ENCODE measurements around the gene EXOC2. TPM values are rescaled to one million over a fixed set of nuclear protein-coding genes. Genes with fewer than 3 reads are reported as not detected.

The EXOC2 gene
- total and polyA plus RNA-seq, 9 donors, result 19.5 to 25.1 (median 21.8) TPM

GRCh38 chr6:506920-507622 lies 185.9 kb downstream of the EXOC2 start:
- Histone ChIP-seq H3K9me3 (replicated peaks; ENCODE audit: control insufficient read depth, low read depth, low read length) (no peaks in the 10 kb centered on the region), H3K4me3 (ENCODE audit: low read length) (no peak overlapping the region), H3K4me1 (ENCODE audit: control insufficient read depth, insufficient read depth, low read length) (no peaks in the 10 kb centered on the region), H3K27me3 (ENCODE audit: control insufficient read depth, insufficient read depth, low read length) (no peaks in the 10 kb centered on the region), H3K27ac (ENCODE audit: low read length) (no peak overlapping the region), H3K36me3 (ENCODE audit: control insufficient read depth, insufficient read depth, low read length) (peaks cover 10% of the 10 kb centered on the region)
- no CpG with 5 or more reads among the region's 1 CpG for WGBS (ENCODE audit: insufficient coverage)
- DNase-seq, result no peak

GRCh38 chr6:506508-506907 lies 186.4 kb downstream of the EXOC2 start:
- no peak overlapping the region for H3K27ac ChIP-seq (ENCODE audit: low read length)
- no peak for DNase-seq
- H3K9me3 ChIP-seq (replicated peaks; ENCODE audit: control insufficient read depth, low read depth, low read length), result no peaks in the 10 kb centered on the region
- no peaks in the 10 kb centered on the region for H3K4me1 ChIP-seq (ENCODE audit: control insufficient read depth, insufficient read depth, low read length)
- WGBS (ENCODE audit: insufficient coverage), result 20% methylated on average over 1 of the region's 4 CpGs
- H3K36me3 ChIP-seq (ENCODE audit: control insufficient read depth, insufficient read depth, low read length), result peaks cover 4% of the 10 kb centered on the region
- no peaks in the 10 kb centered on the region for H3K27me3 ChIP-seq (ENCODE audit: control insufficient read depth, insufficient read depth, low read length)
- no peak overlapping the region for H3K4me3 ChIP-seq (ENCODE audit: low read length)

DNA sequence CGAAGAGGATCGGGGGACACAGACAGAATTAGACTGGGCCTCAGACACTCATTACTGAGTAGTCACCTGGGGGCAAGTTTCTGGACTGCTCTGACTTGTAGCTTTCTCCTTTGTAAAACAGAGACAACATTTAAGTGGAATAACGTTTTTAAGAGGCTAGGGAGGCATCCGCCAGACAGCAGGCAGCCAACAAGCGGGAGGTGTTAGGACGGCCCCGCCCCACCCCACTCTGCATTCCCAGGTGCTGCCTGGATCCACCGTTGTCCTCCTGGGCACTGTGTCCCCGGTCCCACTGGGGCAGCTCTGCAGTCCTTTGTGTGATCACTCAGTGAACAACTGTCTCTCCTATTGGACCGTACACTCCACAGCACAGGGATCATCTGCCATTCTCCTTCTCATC lies 187.6 kb downstream of the EXOC2 start:
- Histone ChIP-seq H3K36me3 (ENCODE audit: control insufficient read depth, insufficient read depth, low read length) (peaks cover 3% of the 10 kb centered on the region), H3K4me1 (ENCODE audit: control insufficient read depth, insufficient read depth, low read length) (no peaks in the 10 kb centered on the region), H3K27ac (ENCODE audit: low read length) (no peak overlapping the region), H3K4me3 (ENCODE audit: low read length) (no peak overlapping the region), H3K27me3 (ENCODE audit: control insufficient read depth, insufficient read depth, low read length) (no peaks in the 10 kb centered on the region), H3K9me3 (replicated peaks; ENCODE audit: control insufficient read depth, low read depth, low read length) (no peaks in the 10 kb centered on the region)
- WGBS (ENCODE audit: insufficient coverage), result 86% methylated on average over 6 of the region's 10 CpGs
- DNase-seq, result no peak

DNA sequence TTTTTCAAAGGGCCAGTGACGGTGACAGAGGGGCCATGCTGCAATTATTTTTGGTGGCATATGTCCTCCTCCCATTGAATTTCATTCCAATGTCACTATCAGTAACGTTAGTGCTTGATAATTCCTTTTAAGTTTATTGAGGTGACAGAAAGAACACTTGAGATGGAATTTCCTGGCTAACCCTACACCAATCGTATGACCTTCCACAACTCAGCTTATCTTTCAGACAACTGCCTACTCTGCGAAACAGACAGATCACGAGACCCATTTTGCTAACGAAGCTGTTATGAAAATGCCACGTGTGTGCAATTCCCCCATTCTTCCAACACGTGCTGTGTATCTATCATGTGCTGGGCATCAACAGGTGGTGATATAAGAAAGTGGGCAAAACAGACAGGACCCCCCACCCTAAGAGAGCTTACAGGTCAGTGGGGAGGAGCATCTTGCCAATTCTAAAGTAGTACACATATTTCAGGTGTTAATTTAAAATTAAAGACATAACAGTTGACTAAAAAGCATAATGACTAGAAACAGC lies 188.4 kb downstream of the EXOC2 start:
- Histone ChIP-seq H3K36me3 (ENCODE audit: control insufficient read depth, insufficient read depth, low read length) (peaks cover 3% of the 10 kb centered on the region), H3K27me3 (ENCODE audit: control insufficient read depth, insufficient read depth, low read length) (no peaks in the 10 kb centered on the region), H3K4me1 (ENCODE audit: control insufficient read depth, insufficient read depth, low read length) (no peaks in the 10 kb centered on the region), H3K4me3 (ENCODE audit: low read length) (no peak overlapping the region), H3K9me3 (replicated peaks; ENCODE audit: control insufficient read depth, low read depth, low read length) (no peaks in the 10 kb centered on the region), H3K27ac (ENCODE audit: low read length) (no peak overlapping the region)
- 93% methylated on average over 3 of the region's 8 CpGs for WGBS (ENCODE audit: insufficient coverage)
- no peak for DNase-seq

- Histone ChIP-seq H3K9me3 (replicated peaks; ENCODE audit: control insufficient read depth, low read depth, low read length) (no peaks in the 10 kb centered on the region), H3K27ac (ENCODE audit: low read length) (no peak overlapping the region), H3K36me3 (ENCODE audit: control insufficient read depth, insufficient read depth, low read length) (peaks cover 3% of the 10 kb centered on the region), H3K4me1 (ENCODE audit: control insufficient read depth, insufficient read depth, low read length) (no peaks in the 10 kb centered on the region), H3K27me3 (ENCODE audit: control insufficient read depth, insufficient read depth, low read length) (no peaks in the 10 kb centered on the region), H3K4me3 (ENCODE audit: low read length) (no peak overlapping the region)
- WGBS (ENCODE audit: insufficient coverage), result 84% methylated on average over 26 of the region's 32 CpGs
- no peak for DNase-seq
Observed at GRCh38 chr6:503610-504362, 189.2 kb downstream of the EXOC2 start.

GRCh38 chr6:502761-503160 lies 190.2 kb downstream of the EXOC2 start:
- Histone ChIP-seq H3K4me1 (ENCODE audit: control insufficient read depth, insufficient read depth, low read length) (no peaks in the 10 kb centered on the region), H3K27me3 (ENCODE audit: control insufficient read depth, insufficient read depth, low read length) (no peaks in the 10 kb centered on the region), H3K9me3 (replicated peaks; ENCODE audit: control insufficient read depth, low read depth, low read length) (no peaks in the 10 kb centered on the region), H3K4me3 (ENCODE audit: low read length) (no peak overlapping the region), H3K36me3 (ENCODE audit: control insufficient read depth, insufficient read depth, low read length) (peaks cover 3% of the 10 kb centered on the region), H3K27ac (ENCODE audit: low read length) (no peak overlapping the region)
- no peak for DNase-seq
- WGBS (ENCODE audit: insufficient coverage), result no CpG with 5 or more reads among the region's 7 CpGs

GRCh38 chr6:501891-502601 lies 190.9 kb downstream of the EXOC2 start:
- Histone ChIP-seq H3K9me3 (replicated peaks; ENCODE audit: control insufficient read depth, low read depth, low read length) (no peaks in the 10 kb centered on the region), H3K27ac (ENCODE audit: low read length) (no peak overlapping the region), H3K27me3 (ENCODE audit: control insufficient read depth, insufficient read depth, low read length) (no peaks in the 10 kb centered on the region), H3K4me1 (ENCODE audit: control insufficient read depth, insufficient read depth, low read length) (no peaks in the 10 kb centered on the region), H3K36me3 (ENCODE audit: control insufficient read depth, insufficient read depth, low read length) (peaks cover 3% of the 10 kb centered on the region), H3K4me3 (ENCODE audit: low read length) (no peak overlapping the region)
- DNase-seq, result no peak
- 62% methylated on average over 11 of the region's 22 CpGs for WGBS (ENCODE audit: insufficient coverage)

GRCh38 chr6:499617-500016 lies 193.3 kb downstream of the EXOC2 start:
- no peaks in the 10 kb centered on the region for H3K4me1 ChIP-seq (ENCODE audit: control insufficient read depth, insufficient read depth, low read length)
- no peak for DNase-seq
- no peaks in the 10 kb centered on the region for H3K27me3 ChIP-seq (ENCODE audit: control insufficient read depth, insufficient read depth, low read length)
- no peak overlapping the region for H3K27ac ChIP-seq (ENCODE audit: low read length)
- H3K9me3 ChIP-seq (replicated peaks; ENCODE audit: control insufficient read depth, low read depth, low read length), result no peaks in the 10 kb centered on the region
- WGBS (ENCODE audit: insufficient coverage), result no CpG with 5 or more reads among the region's 3 CpGs
- no peak overlapping the region for H3K4me3 ChIP-seq (ENCODE audit: low read length)
- peaks cover 9% of the 10 kb centered on the region for H3K36me3 ChIP-seq (ENCODE audit: control insufficient read depth, insufficient read depth, low read length)

DNA sequence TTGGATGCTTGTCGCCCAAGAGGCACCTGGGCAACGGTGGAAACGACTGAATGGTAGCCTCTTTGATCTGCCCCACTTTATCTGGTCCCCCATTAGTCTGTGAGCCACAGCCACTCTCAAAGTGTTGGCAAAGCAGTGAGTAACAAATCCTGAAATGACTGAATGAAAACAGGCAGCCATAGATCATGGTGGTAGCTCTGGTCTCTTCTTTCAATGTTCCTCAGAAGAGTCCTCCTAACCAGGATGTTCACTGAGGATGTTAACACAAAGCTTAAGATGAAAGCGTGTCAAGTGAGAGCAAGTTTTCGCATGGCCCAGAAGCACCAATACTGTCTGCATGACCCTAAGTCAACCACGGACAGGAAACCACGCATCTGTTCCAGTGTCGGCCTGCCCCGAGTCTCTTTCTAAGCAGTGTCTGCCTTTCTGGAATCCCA lies 194.1 kb downstream of the EXOC2 start:
- Histone ChIP-seq H3K9me3 (replicated peaks; ENCODE audit: control insufficient read depth, low read depth, low read length) (no peaks in the 10 kb centered on the region), H3K27me3 (ENCODE audit: control insufficient read depth, insufficient read depth, low read length) (no peaks in the 10 kb centered on the region), H3K27ac (ENCODE audit: low read length) (no peak overlapping the region), H3K36me3 (ENCODE audit: control insufficient read depth, insufficient read depth, low read length) (peaks cover 9% of the 10 kb centered on the region), H3K4me1 (ENCODE audit: control insufficient read depth, insufficient read depth, low read length) (no peaks in the 10 kb centered on the region), H3K4me3 (ENCODE audit: low read length) (no peak overlapping the region)
- WGBS (ENCODE audit: insufficient coverage), result 95% methylated on average over 4 of the region's 9 CpGs
- DNase-seq, result no peak

GRCh38 chr6:497258-497657 lies 195.7 kb downstream of the EXOC2 start:
- Histone ChIP-seq H3K4me3 (ENCODE audit: low read length) (no peak overlapping the region), H3K27ac (ENCODE audit: low read length) (no peak overlapping the region), H3K9me3 (replicated peaks; ENCODE audit: control insufficient read depth, low read depth, low read length) (no peaks in the 10 kb centered on the region), H3K36me3 (ENCODE audit: control insufficient read depth, insufficient read depth, low read length) (peaks cover 9% of the 10 kb centered on the region), H3K27me3 (ENCODE audit: control insufficient read depth, insufficient read depth, low read length) (no peaks in the 10 kb centered on the region), H3K4me1 (ENCODE audit: control insufficient read depth, insufficient read depth, low read length) (no peaks in the 10 kb centered on the region)
- no CpG with 5 or more reads among the region's 2 CpGs for WGBS (ENCODE audit: insufficient coverage)
- no peak for DNase-seq

Measured in muscle of leg (tissue), 11 donors.